ENCODE results near the gene RPS6KA5.

GRCh38 chr14:90857866-90858265 lies 202.6 kb downstream of the RPS6KA5 start:
- TF ChIP-seq CTCF (IDR thresholded peaks at IDR 0.05; ENCODE audit: low read depth, low read length, poor library complexity, severe bottlenecking) = no peak
- no peak for TF ChIP-seq EZH2phosphoT487 (IDR thresholded peaks at IDR 0.05; ENCODE audit: borderline replicate concordance, low read length)

Measured in DOHH2 (cell line).